ENCODE data around the gene TICAM2.
A peak's percentile ranks its signal among the peaks of the same experiment; 100 is the strongest.

Gene TICAM2

GRCh38 chr5:115548683-115549082 is 53.6 kb downstream of the TICAM2 start:
- no peak overlapping the region for H3K9ac ChIP-seq (ENCODE audit: low read depth, low read length)

GRCh38 chr5:115545351-115545882 is 56.9 kb downstream of the TICAM2 start:
- Histone ChIP-seq H3K9ac (ENCODE audit: low read depth, low read length) (no peak overlapping the region), H3K9me3 (ENCODE audit: control insufficient read depth, insufficient read depth, low read length) (peaks cover 19% of the 10 kb centered on the region), H3K27me3 (ENCODE audit: control insufficient read depth, insufficient read depth, low read length) (no peaks in the 10 kb centered on the region), H3K4me1 (ENCODE audit: control insufficient read depth, insufficient read depth, low read length) (peaks cover 36% of the 10 kb centered on the region), H3K4me3 (ENCODE audit: low read depth, low read length) (peak overlapping the region; percentile 56; the same call in 1 of the 2 replicates), H3K36me3 (ENCODE audit: control insufficient read depth, insufficient read depth, low read length) (peaks cover 27% of the 10 kb centered on the region), H3K27ac (ENCODE audit: low read depth, low read length) (peak overlapping the region; percentile 55)

More at GRCh38 chr5:115548683-115549082, 53.6 kb downstream of the TICAM2 start:
- H3K27ac ChIP-seq (ENCODE audit: low read depth, low read length) = no peak overlapping the region
- no peaks in the 10 kb centered on the region for H3K36me3 ChIP-seq (ENCODE audit: control insufficient read depth, insufficient read depth, low read length)
- H3K4me1 ChIP-seq (ENCODE audit: control insufficient read depth, insufficient read depth, low read length) = peaks cover 12% of the 10 kb centered on the region
- no peaks in the 10 kb centered on the region for H3K27me3 ChIP-seq (ENCODE audit: control insufficient read depth, insufficient read depth, low read length)
- H3K9me3 ChIP-seq (ENCODE audit: control insufficient read depth, insufficient read depth, low read length) = peaks cover 19% of the 10 kb centered on the region
- no peak overlapping the region for H3K4me3 ChIP-seq (ENCODE audit: low read depth, low read length)

GRCh38 chr5:115544436-115545350 is 57.6 kb downstream of the TICAM2 start, which contains the start of gene FEM1C:
TSS of gene FEM1C (minus strand) at chr5:115544775. CDS start at chr5:115543493, 1,282 bp downstream.
- no peaks in the 10 kb centered on the region for H3K27me3 ChIP-seq (ENCODE audit: control insufficient read depth, insufficient read depth, low read length)
- H3K4me1 ChIP-seq (ENCODE audit: control insufficient read depth, insufficient read depth, low read length) = peaks cover 42% of the 10 kb centered on the region
- H3K9ac ChIP-seq (ENCODE audit: low read depth, low read length) = peak within 1 kb of the TSS; percentile 96
- peak within 1 kb of the TSS; percentile 95 for H3K4me3 ChIP-seq (ENCODE audit: low read depth, low read length)
- peaks cover 34% of the 10 kb centered on the region for H3K36me3 ChIP-seq (ENCODE audit: control insufficient read depth, insufficient read depth, low read length)
- peak within 1 kb of the TSS; percentile 98 for H3K27ac ChIP-seq (ENCODE audit: low read depth, low read length)
- H3K9me3 ChIP-seq (ENCODE audit: control insufficient read depth, insufficient read depth, low read length) = peaks cover 19% of the 10 kb centered on the region

GRCh38 chr5:115544043-115544435 is 58.2 kb downstream of the TICAM2 start:
- Histone ChIP-seq H3K4me1 (ENCODE audit: control insufficient read depth, insufficient read depth, low read length) (peaks cover 43% of the 10 kb centered on the region), H3K27ac (ENCODE audit: low read depth, low read length) (peak overlapping the region; percentile 98), H3K36me3 (ENCODE audit: control insufficient read depth, insufficient read depth, low read length) (peaks cover 41% of the 10 kb centered on the region), H3K4me3 (ENCODE audit: low read depth, low read length) (peak overlapping the region; percentile 95), H3K27me3 (ENCODE audit: control insufficient read depth, insufficient read depth, low read length) (no peaks in the 10 kb centered on the region), H3K9ac (ENCODE audit: low read depth, low read length) (peak overlapping the region; percentile 96), H3K9me3 (ENCODE audit: control insufficient read depth, insufficient read depth, low read length) (peaks cover 19% of the 10 kb centered on the region)

GRCh38 chr5:115543365-115544042 is 58.8 kb downstream of the TICAM2 start:
- Histone ChIP-seq H3K27ac (ENCODE audit: low read depth, low read length) (peak overlapping the region; percentile 98), H3K36me3 (ENCODE audit: control insufficient read depth, insufficient read depth, low read length) (peaks cover 46% of the 10 kb centered on the region), H3K9ac (ENCODE audit: low read depth, low read length) (peak overlapping the region; percentile 96), H3K9me3 (ENCODE audit: control insufficient read depth, insufficient read depth, low read length) (peaks cover 19% of the 10 kb centered on the region), H3K4me3 (ENCODE audit: low read depth, low read length) (peak overlapping the region; percentile 95), H3K4me1 (ENCODE audit: control insufficient read depth, insufficient read depth, low read length) (peaks cover 40% of the 10 kb centered on the region), H3K27me3 (ENCODE audit: control insufficient read depth, insufficient read depth, low read length) (no peaks in the 10 kb centered on the region)

- Histone ChIP-seq H3K9ac (ENCODE audit: low read depth, low read length) (peak overlapping the region; percentile 96; the same call in 1 of the 2 replicates), H3K9me3 (ENCODE audit: control insufficient read depth, insufficient read depth, low read length) (peaks cover 19% of the 10 kb centered on the region), H3K4me3 (ENCODE audit: low read depth, low read length) (peak overlapping the region; percentile 95), H3K27me3 (ENCODE audit: control insufficient read depth, insufficient read depth, low read length) (no peaks in the 10 kb centered on the region), H3K36me3 (ENCODE audit: control insufficient read depth, insufficient read depth, low read length) (peaks cover 52% of the 10 kb centered on the region), H3K4me1 (ENCODE audit: control insufficient read depth, insufficient read depth, low read length) (peaks cover 40% of the 10 kb centered on the region), H3K27ac (ENCODE audit: low read depth, low read length) (no peak overlapping the region)
Measured at GRCh38 chr5:115542651-115543364, 59.5 kb downstream of the TICAM2 start.

- Histone ChIP-seq H3K27ac (ENCODE audit: low read depth, low read length) (no peak overlapping the region), H3K4me3 (ENCODE audit: low read depth, low read length) (peak overlapping the region; percentile 95), H3K4me1 (ENCODE audit: control insufficient read depth, insufficient read depth, low read length) (peaks cover 40% of the 10 kb centered on the region), H3K9ac (ENCODE audit: low read depth, low read length) (peak overlapping the region; percentile 31; the same call in 1 of the 2 replicates), H3K36me3 (ENCODE audit: control insufficient read depth, insufficient read depth, low read length) (peaks cover 56% of the 10 kb centered on the region), H3K9me3 (ENCODE audit: control insufficient read depth, insufficient read depth, low read length) (peaks cover 19% of the 10 kb centered on the region), H3K27me3 (ENCODE audit: control insufficient read depth, insufficient read depth, low read length) (no peaks in the 10 kb centered on the region)
Measured at GRCh38 chr5:115542086-115542485, 60.2 kb downstream of the TICAM2 start.

GRCh38 chr5:115541611-115542010 is 60.7 kb downstream of the TICAM2 start:
- H3K9ac ChIP-seq (ENCODE audit: low read depth, low read length) = no peak overlapping the region
- H3K27ac ChIP-seq (ENCODE audit: low read depth, low read length) = no peak overlapping the region
- H3K27me3 ChIP-seq (ENCODE audit: control insufficient read depth, insufficient read depth, low read length) = no peaks in the 10 kb centered on the region
- H3K36me3 ChIP-seq (ENCODE audit: control insufficient read depth, insufficient read depth, low read length) = peaks cover 56% of the 10 kb centered on the region
- H3K9me3 ChIP-seq (ENCODE audit: control insufficient read depth, insufficient read depth, low read length) = peaks cover 17% of the 10 kb centered on the region
- H3K4me1 ChIP-seq (ENCODE audit: control insufficient read depth, insufficient read depth, low read length) = peaks cover 40% of the 10 kb centered on the region
- H3K4me3 ChIP-seq (ENCODE audit: low read depth, low read length) = peak overlapping the region; percentile 95

GRCh38 chr5:115535479-115536035 is 66.7 kb downstream of the TICAM2 start:
- Histone ChIP-seq H3K4me1 (ENCODE audit: control insufficient read depth, insufficient read depth, low read length) (peaks cover 16% of the 10 kb centered on the region), H3K27me3 (ENCODE audit: control insufficient read depth, insufficient read depth, low read length) (no peaks in the 10 kb centered on the region), H3K36me3 (ENCODE audit: control insufficient read depth, insufficient read depth, low read length) (peaks cover 62% of the 10 kb centered on the region), H3K9me3 (ENCODE audit: control insufficient read depth, insufficient read depth, low read length) (no peaks in the 10 kb centered on the region), H3K27ac (ENCODE audit: low read depth, low read length) (no peak overlapping the region), H3K4me3 (ENCODE audit: low read depth, low read length) (no peak overlapping the region), H3K9ac (ENCODE audit: low read depth, low read length) (no peak overlapping the region)

GRCh38 chr5:115532517-115532916 is 69.8 kb downstream of the TICAM2 start:
- Histone ChIP-seq H3K36me3 (ENCODE audit: control insufficient read depth, insufficient read depth, low read length) (peaks cover 36% of the 10 kb centered on the region), H3K9ac (ENCODE audit: low read depth, low read length) (no peak overlapping the region), H3K4me3 (ENCODE audit: low read depth, low read length) (no peak overlapping the region), H3K4me1 (ENCODE audit: control insufficient read depth, insufficient read depth, low read length) (no peaks in the 10 kb centered on the region; the same call in 1 of the 2 replicates), H3K27ac (ENCODE audit: low read depth, low read length) (no peak overlapping the region), H3K9me3 (ENCODE audit: control insufficient read depth, insufficient read depth, low read length) (no peaks in the 10 kb centered on the region), H3K27me3 (ENCODE audit: control insufficient read depth, insufficient read depth, low read length) (no peaks in the 10 kb centered on the region)
